ENCODE data around the gene RITA1. TPM values are rescaled to one million over a fixed set of nuclear protein-coding genes. Genes with fewer than 3 reads are reported as not detected.

The RITA1 gene
- total and polyA plus RNA-seq, 10 of the 15 experiments (the other 5 are each of a cell fraction or from before 2014, with no cell fraction given): 2.3 to 39.9 (median 24.8) TPM

DNA sequence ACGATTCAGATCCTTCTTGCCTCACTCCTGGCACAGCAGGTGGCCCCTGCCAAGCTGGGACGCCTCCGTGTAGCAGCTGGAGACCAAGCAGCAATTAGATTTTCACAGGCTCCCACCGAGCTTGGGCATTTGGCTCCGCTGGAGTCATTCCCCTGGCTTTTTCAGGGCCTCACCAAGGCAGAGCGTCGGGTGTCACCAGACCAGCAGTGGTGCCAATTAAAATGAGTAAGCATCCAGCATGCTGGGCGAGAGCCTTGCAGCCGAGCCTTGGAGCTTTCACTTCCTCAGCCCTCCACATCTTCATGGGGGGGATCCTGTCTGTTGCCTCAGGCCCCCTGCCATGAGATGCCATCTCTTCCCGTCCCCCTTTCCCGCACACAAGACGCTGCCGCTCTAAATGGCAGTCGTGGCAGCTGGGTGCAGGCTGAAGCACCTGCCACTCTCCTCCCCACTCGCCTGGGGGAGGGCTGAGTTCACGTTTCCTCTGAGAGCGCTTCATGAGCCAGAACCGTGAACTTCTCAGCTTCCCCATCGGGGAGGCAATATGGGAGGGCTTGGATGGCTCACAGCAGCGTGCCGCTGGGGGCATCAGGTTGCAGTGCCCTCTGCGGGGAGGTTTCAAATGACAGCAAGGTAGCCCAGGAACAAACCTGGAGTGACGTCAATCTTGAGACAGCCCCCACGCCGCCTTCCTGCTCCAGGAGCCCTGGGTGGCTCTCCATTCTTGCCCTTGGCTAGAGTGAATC, 47.5 kb downstream of the RITA1 start:
- FAIRE-seq (peak; percentile 87), DNase-seq (ENCODE audit: low read depth, low spot score) (peak; percentile 69), ATAC-seq (peak; percentile 78)
- SMC1A ChIA-PET (ENCODE audit: uncharacterized antibody, unreplicated experiment): interaction anchor here (1.0 to 15.7 kb wide), 9 partner anchors 10 to 51 kb away, joined by 3 to 237 read pairs (median 7); partner anchors contain the start of gene DDX54
- Histone ChIP-seq H3K9ac (ENCODE audit: control insufficient read depth, insufficient read depth, low read length) (peak overlapping the region; percentile 67), H3K9me3 (replicated peaks; ENCODE audit: control insufficient read depth, insufficient read depth, low read length) (no peaks in the 10 kb centered on the region), H3K4me3 (no peak overlapping the region; the same call in 1 of the 2 replicates), H2AFZ (ENCODE audit: control insufficient read depth, low read depth, low read length) (peak overlapping the region; percentile 22), H3K27me3 (replicated peaks in 1 of 2; ENCODE audit: control insufficient read depth in 2 of 2, insufficient read depth in 2 of 2, low read length in 1 of 2) (no peaks in the 10 kb centered on the region), H3K36me3 (ENCODE audit: control insufficient read depth in 2 of 2, insufficient read depth in 2 of 2, low read length in 1 of 2) (peaks cover 9 to 33% of the 10 kb centered on the region in 2 experiments), H3K4me2 (ENCODE audit: control insufficient read depth, insufficient read depth) (peak overlapping the region; percentile 46), H3K4me1 (ENCODE audit: control insufficient read depth, insufficient read depth, low read length) (peaks cover 57% of the 10 kb centered on the region), H4K20me1 (ENCODE audit: control insufficient read depth, insufficient read depth) (no peaks in the 10 kb centered on the region), H3K79me2 (ENCODE audit: control insufficient read depth, insufficient read depth, low read length) (peaks cover 8% of the 10 kb centered on the region), H3K27ac (ENCODE audit: control insufficient read depth, insufficient read depth) (peak overlapping the region; percentile 86)
- RAD21 ChIA-PET (ENCODE audit: unreplicated experiment): interaction anchor here (0.8 to 6.6 kb wide), 13 partner anchors 11 to 193 kb away, joined by 3 to 47 read pairs (median 4); partner anchors contain the start of genes DDX54, RITA1, SDSL and TPCN1
- 29% methylated on average over 25 of the region's 25 CpGs for WGBS (ENCODE audit: insufficient coverage, insufficient replicate concordance, low lambda C conversion rate, missing lambda C conversion rate)
- intact Hi-C loops (cut with micrococcal nuclease; ENCODE audit: unreplicated experiment): loop anchor here (2.0 kb wide), 1 partner anchor 36 kb away; no protein-coding TSS in a partner anchor
- in situ Hi-C loops (cut with MboI): no loop called here
- CTCF ChIA-PET: interaction anchor here (0.9 to 2.6 kb wide), 12 partner anchors 10 to 184 kb away, joined by 3 to 11 read pairs (median 4); no protein-coding TSS in a partner anchor
- no TSS peak for BruUV-seq (replicated peaks)
- POLR2A ChIA-PET: interaction anchor here (0.8 to 7.6 kb wide), 6 partner anchors 11 to 46 kb away, joined by 3 to 74 read pairs (median 3); partner anchors contain the start of gene TPCN1
- TF ChIP-seq, protein P1, sequence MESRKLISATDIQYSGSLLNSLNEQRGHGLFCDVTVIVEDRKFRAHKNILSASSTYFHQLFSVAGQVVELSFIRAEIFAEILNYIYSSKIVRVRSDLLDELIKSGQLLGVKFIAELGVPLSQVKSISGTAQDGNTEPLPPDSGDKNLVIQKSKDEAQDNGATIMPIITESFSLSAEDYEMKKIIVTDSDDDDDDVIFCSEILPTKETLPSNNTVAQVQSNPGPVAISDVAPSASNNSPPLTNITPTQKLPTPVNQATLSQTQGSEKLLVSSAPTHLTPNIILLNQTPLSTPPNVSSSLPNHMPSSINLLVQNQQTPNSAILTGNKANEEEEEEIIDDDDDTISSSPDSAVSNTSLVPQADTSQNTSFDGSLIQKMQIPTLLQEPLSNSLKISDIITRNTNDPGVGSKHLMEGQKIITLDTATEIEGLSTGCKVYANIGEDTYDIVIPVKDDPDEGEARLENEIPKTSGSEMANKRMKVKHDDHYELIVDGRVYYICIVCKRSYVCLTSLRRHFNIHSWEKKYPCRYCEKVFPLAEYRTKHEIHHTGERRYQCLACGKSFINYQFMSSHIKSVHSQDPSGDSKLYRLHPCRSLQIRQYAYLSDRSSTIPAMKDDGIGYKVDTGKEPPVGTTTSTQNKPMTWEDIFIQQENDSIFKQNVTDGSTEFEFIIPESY (IDR thresholded peaks at IDR 0.05): no peak
- TF ChIP-seq, protein P2, sequence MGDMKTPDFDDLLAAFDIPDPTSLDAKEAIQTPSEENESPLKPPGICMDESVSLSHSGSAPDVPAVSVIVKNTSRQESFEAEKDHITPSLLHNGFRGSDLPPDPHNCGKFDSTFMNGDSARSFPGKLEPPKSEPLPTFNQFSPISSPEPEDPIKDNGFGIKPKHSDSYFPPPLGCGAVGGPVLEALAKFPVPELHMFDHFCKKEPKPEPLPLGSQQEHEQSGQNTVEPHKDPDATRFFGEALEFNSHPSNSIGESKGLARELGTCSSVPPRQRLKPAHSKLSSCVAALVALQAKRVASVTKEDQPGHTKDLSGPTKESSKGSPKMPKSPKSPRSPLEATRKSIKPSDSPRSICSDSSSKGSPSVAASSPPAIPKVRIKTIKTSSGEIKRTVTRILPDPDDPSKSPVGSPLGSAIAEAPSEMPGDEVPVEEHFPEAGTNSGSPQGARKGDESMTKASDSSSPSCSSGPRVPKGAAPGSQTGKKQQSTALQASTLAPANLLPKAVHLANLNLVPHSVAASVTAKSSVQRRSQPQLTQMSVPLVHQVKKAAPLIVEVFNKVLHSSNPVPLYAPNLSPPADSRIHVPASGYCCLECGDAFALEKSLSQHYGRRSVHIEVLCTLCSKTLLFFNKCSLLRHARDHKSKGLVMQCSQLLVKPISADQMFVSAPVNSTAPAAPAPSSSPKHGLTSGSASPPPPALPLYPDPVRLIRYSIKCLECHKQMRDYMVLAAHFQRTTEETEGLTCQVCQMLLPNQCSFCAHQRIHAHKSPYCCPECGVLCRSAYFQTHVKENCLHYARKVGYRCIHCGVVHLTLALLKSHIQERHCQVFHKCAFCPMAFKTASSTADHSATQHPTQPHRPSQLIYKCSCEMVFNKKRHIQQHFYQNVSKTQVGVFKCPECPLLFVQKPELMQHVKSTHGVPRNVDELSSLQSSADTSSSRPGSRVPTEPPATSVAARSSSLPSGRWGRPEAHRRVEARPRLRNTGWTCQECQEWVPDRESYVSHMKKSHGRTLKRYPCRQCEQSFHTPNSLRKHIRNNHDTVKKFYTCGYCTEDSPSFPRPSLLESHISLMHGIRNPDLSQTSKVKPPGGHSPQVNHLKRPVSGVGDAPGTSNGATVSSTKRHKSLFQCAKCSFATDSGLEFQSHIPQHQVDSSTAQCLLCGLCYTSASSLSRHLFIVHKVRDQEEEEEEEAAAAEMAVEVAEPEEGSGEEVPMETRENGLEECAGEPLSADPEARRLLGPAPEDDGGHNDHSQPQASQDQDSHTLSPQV (IDR thresholded peaks at IDR 0.05): no peak
- TF ChIP-seq YY1 (IDR thresholded peaks at IDR 0.05; ENCODE audit: low read depth, low read length) (peak; percentile 53), KDM1A (IDR thresholded peaks at IDR 0.05; ENCODE audit: borderline replicate concordance) (no peak), NFXL1 (IDR thresholded peaks at IDR 0.05; ENCODE audit: borderline replicate concordance) (no peak), TCF12 (IDR thresholded peaks at IDR 0.05; ENCODE audit: low read depth, low read length) (0 out of 2 replicates have a peak, but pooled peaks have one; percentile 54), IRF4 (IDR thresholded peaks at IDR 0.05; ENCODE audit: low read depth, low read length) (0 out of 2 replicates have a peak, but pooled peaks have one; percentile 36), FOS (IDR thresholded peaks at IDR 0.05; ENCODE audit: borderline replicate concordance, extremely low read depth, insufficient read length) (no peak), PAX8 (IDR thresholded peaks at IDR 0.05) (no peak), PML (IDR thresholded peaks at IDR 0.05; ENCODE audit: low read length) (no peak), DPF2 (IDR thresholded peaks at IDR 0.05) (peak; percentile 86), CBX5 (IDR thresholded peaks at IDR 0.05; ENCODE audit: low read depth) (0 out of 2 replicates have a peak, but pooled peaks have one; percentile 39), LARP7 (IDR thresholded peaks at IDR 0.05) (no peak)
- TF ChIP-seq, protein P3, sequence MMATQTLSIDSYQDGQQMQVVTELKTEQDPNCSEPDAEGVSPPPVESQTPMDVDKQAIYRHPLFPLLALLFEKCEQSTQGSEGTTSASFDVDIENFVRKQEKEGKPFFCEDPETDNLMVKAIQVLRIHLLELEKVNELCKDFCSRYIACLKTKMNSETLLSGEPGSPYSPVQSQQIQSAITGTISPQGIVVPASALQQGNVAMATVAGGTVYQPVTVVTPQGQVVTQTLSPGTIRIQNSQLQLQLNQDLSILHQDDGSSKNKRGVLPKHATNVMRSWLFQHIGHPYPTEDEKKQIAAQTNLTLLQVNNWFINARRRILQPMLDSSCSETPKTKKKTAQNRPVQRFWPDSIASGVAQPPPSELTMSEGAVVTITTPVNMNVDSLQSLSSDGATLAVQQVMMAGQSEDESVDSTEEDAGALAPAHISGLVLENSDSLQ (IDR thresholded peaks at IDR 0.05): peak; percentile 94
- TF ChIP-seq, protein P4, sequence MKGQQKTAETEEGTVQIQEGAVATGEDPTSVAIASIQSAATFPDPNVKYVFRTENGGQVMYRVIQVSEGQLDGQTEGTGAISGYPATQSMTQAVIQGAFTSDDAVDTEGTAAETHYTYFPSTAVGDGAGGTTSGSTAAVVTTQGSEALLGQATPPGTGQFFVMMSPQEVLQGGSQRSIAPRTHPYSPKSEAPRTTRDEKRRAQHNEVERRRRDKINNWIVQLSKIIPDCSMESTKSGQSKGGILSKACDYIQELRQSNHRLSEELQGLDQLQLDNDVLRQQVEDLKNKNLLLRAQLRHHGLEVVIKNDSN (IDR thresholded peaks at IDR 0.05; ENCODE audit: borderline replicate concordance, extremely low read length, insufficient read depth, low read depth, low read length): no peak
